Gastrocnemius medialis (tissue), 4 donors: ENCODE measurements around the gene TECTA. TPM values are rescaled to one million over a fixed set of nuclear protein-coding genes. Genes with fewer than 3 reads are reported as not detected.

Experiments used
- ATAC-seq, 2 donors: fragments of 150-250 bp; one replicate each; pipeline ENCODE4 v1.9.1; 2016
- DNase-seq, 2 donors: peaks; one replicate each; pipeline ENCODE4 v3.0.0-alpha.2; 2019
- H3K27ac ChIP-seq, 4 donors: fragments of 200-600 bp; sonication (generic); 1 replicate in 1 of 4; 2 replicates in 3 of 4; pipeline ENCODE4 v1.5.1; 2016 to 2018; ENCODE audit warnings: mild to moderate bottlenecking in 2 of 4, moderate library complexity in 1 of 4
- H3K27me3 ChIP-seq, 3 donors: fragments of 200-600 bp; sonication (generic) in 2 of 3; 1 replicate in 1 of 3; 2 replicates in 2 of 3; pipeline versions ENCODE4 v1.5.1 to v1.6.0; 2016 to 2019; ENCODE audit warnings: mild to moderate bottlenecking in 1 of 3, moderate library complexity in 1 of 3
- H3K36me3 ChIP-seq, 2 donors: fragments of 200-600 bp; sonication (generic) in 1 of 2; one replicate each; pipeline ENCODE4 v1.5.1; 2017 to 2018
- H3K4me1 ChIP-seq, 2 donors: fragments of 200-600 bp; sonication (generic) in 1 of 2; one replicate each; pipeline ENCODE4 v1.5.1; 2016 to 2017; ENCODE audit warnings: mild to moderate bottlenecking in 2 of 2
- H3K4me3 ChIP-seq, 4 donors: fragments of 200-600 bp; sonication (generic) in 3 of 4; 1 replicate in 1 of 4; 2 replicates in 3 of 4; pipeline ENCODE4 v1.5.1; 2016 to 2019; ENCODE audit warnings: mild to moderate bottlenecking in 2 of 4
- H3K9me3 ChIP-seq, 3 donors: fragments of 200-600 bp; sonication (generic) in 2 of 3; 1 replicate in 1 of 3; 2 replicates in 2 of 3; pipeline ENCODE4 v1.5.1; 2016 to 2019
- CTCF ChIP-seq, 5 experiments: fragments of 450-650 bp in 3 of 5; fragments of 200-600 bp in 2 of 5; sonication (generic) in 2 of 5; IDR thresholded peaks in 4 of 5; conservative IDR thresholded peaks in 1 of 5; 1 replicate in 4 of 5; 2 replicates in 1 of 5; pipeline ENCODE4 v1.5.1; 2016 to 2019; ENCODE audit warnings: antibody characterized with exemption in 5 of 5, mild to moderate bottlenecking in 3 of 5, moderate library complexity in 3 of 5
- POLR2A ChIP-seq, 2 donors: fragments of 450-650 bp; IDR thresholded peaks; one replicate each; pipeline ENCODE4 v1.6.1; 2017; ENCODE audit warnings: antibody characterized with exemption in 2 of 2, mild to moderate bottlenecking in 2 of 2, moderate library complexity in 2 of 2
- in situ Hi-C, 4 donors: fragments of 200-750 bp; cut with MboI; loops; one replicate each; pipeline versions ENCODE4 v1.15.0 to v1.8.0; 2017; ENCODE audit warnings: low sequenced_read_pairs in 4 of 4
- intact Hi-C: fragments of 100-400 bp; cut with DNase I; formaldehyde crosslinking; loops from one replicate; pipeline ENCODE4 v1.15.1; 2023; ENCODE audit warnings: low total_unique reads
- total RNA-seq, 4 donors: library from RNA; depleted of rRNA; stranded (reverse); fragments of >200 nt; gene quantifications; one replicate each; pipeline versions ENCODE4 v1.1.0 to v1.2.3, GENCODE V29; 2016

Gene TECTA
- total RNA-seq, 4 donors from 2014 or later: 0.17 to 1.6 (median 0.45) TPM

GRCh38 chr11:121153472-121153871, 52.4 kb downstream of the TECTA start:
- Histone ChIP-seq H3K9me3 (no peaks in the 10 kb centered on the region), H3K36me3 (no peaks in the 10 kb centered on the region), H3K4me3 (no peak overlapping the region), H3K4me1 (no peaks in the 10 kb centered on the region), H3K27ac (no peak overlapping the region), H3K27me3 (no peaks in the 10 kb centered on the region)
- intact Hi-C loops: no loop called here
- ATAC-seq (no peak), DNase-seq (no peak)
- in situ Hi-C loops: no loop called here
- TF ChIP-seq CTCF (IDR thresholded peaks at IDR 0.05 in 4 of 5, conservative IDR thresholded peaks at IDR 0.05 in 1 of 5) (no peak), POLR2A (IDR thresholded peaks at IDR 0.05) (no peak)

GRCh38 chr11:121154486-121155314, 53.7 kb downstream of the TECTA start:
- Histone ChIP-seq H3K36me3 (no peaks in the 10 kb centered on the region), H3K4me3 (no peak overlapping the region), H3K27ac (no peak overlapping the region), H3K4me1 (no peaks in the 10 kb centered on the region), H3K9me3 (no peaks in the 10 kb centered on the region), H3K27me3 (no peaks in the 10 kb centered on the region)
- in situ Hi-C loops (no loop called here), intact Hi-C loops (no loop called here)
- TF ChIP-seq CTCF (IDR thresholded peaks at IDR 0.05 in 4 of 5, conservative IDR thresholded peaks at IDR 0.05 in 1 of 5) (no peak), POLR2A (IDR thresholded peaks at IDR 0.05) (no peak)
- DNase-seq: no peak
- no peak for ATAC-seq

GRCh38 chr11:121157756-121158155, 56.7 kb downstream of the TECTA start:
- DNase-seq (no peak), ATAC-seq (no peak)
- H3K4me1 ChIP-seq: no peaks in the 10 kb centered on the region
- H3K27ac ChIP-seq: no peak overlapping the region
- TF ChIP-seq POLR2A (IDR thresholded peaks at IDR 0.05): no peak
- intact Hi-C loops (no loop called here), in situ Hi-C loops (no loop called here)
- no peak overlapping the region for H3K4me3 ChIP-seq
- no peaks in the 10 kb centered on the region for H3K27me3 ChIP-seq
- H3K36me3 ChIP-seq: no peaks in the 10 kb centered on the region
- no peaks in the 10 kb centered on the region for H3K9me3 ChIP-seq

GRCh38 chr11:121159741-121160140, 58.7 kb downstream of the TECTA start:
- TF ChIP-seq CTCF (IDR thresholded peaks at IDR 0.05 in 4 of 5, conservative IDR thresholded peaks at IDR 0.05 in 1 of 5) (no peak), POLR2A (IDR thresholded peaks at IDR 0.05) (no peak)
- Histone ChIP-seq H3K36me3 (no peaks in the 10 kb centered on the region), H3K27ac (no peak overlapping the region), H3K27me3 (no peaks in the 10 kb centered on the region), H3K9me3 (no peaks in the 10 kb centered on the region), H3K4me3 (no peak overlapping the region), H3K4me1 (no peaks in the 10 kb centered on the region)
- intact Hi-C loops (no loop called here), in situ Hi-C loops (no loop called here)
- no peak for ATAC-seq
- DNase-seq: no peak

- Histone ChIP-seq H3K36me3 (no peaks in the 10 kb centered on the region), H3K4me1 (no peaks in the 10 kb centered on the region), H3K27me3 (no peaks in the 10 kb centered on the region), H3K9me3 (no peaks in the 10 kb centered on the region), H3K4me3 (no peak overlapping the region), H3K27ac (no peak overlapping the region)
- in situ Hi-C loops (no loop called here), intact Hi-C loops (no loop called here)
- TF ChIP-seq CTCF (IDR thresholded peaks at IDR 0.05 in 4 of 5, conservative IDR thresholded peaks at IDR 0.05 in 1 of 5) (no peak), POLR2A (IDR thresholded peaks at IDR 0.05) (no peak)
- ATAC-seq (no peak), DNase-seq (no peak)
Observed at GRCh38 chr11:121161349-121161917, 60.4 kb downstream of the TECTA start.
